Stomach smooth muscle (tissue), 2 donors: ENCODE measurements around the gene UCN3.

Experiments
- H3K27ac ChIP-seq: one replicate; pipeline ENCODE4 v1.7.0; 2013; ENCODE audit warnings: mild to moderate bottlenecking, low read length, inconsistent platforms
- H3K27me3 ChIP-seq, 2 donors: one replicate each; pipeline ENCODE4 v1.7.0; 2013; ENCODE audit warnings: low read length in 2 of 2; ENCODE audit not compliant: insufficient read depth in 2 of 2, control insufficient read depth in 1 of 2
- H3K36me3 ChIP-seq, 2 donors: one replicate each; pipeline ENCODE4 v1.7.0; 2013; ENCODE audit warnings: low read length in 2 of 2; ENCODE audit not compliant: control insufficient read depth in 2 of 2, insufficient read depth in 2 of 2
- H3K4me1 ChIP-seq: one replicate; pipeline ENCODE4 v1.7.0; 2013; ENCODE audit warnings: low read length; ENCODE audit not compliant: control insufficient read depth, insufficient read depth
- H3K4me3 ChIP-seq, 2 donors: one replicate each; pipeline ENCODE4 v1.7.0; 2013; ENCODE audit warnings: low read length in 2 of 2
- H3K9ac ChIP-seq, 2 donors: one replicate each; pipeline ENCODE4 v1.7.0; 2013; ENCODE audit warnings: low read length in 2 of 2, mild to moderate bottlenecking in 1 of 2
- H3K9me3 ChIP-seq, 2 donors: one replicate each; pipeline ENCODE4 v1.7.0; 2013; ENCODE audit warnings: low read length in 2 of 2; ENCODE audit not compliant: control insufficient read depth in 2 of 2
- donor health status: healthy.
- donor health status: Pancreatic carcinoma.

The UCN3 gene

GRCh38 chr10:5364890-5365338, at the start of gene UCN3:
Gene UCN3 (plus strand): TSS chr10:5364966. CDS start chr10:5373721, 8,755 bp downstream.
- H3K4me3 ChIP-seq, result no peak within 1 kb of the TSS
- H3K27ac ChIP-seq, result no peak within 1 kb of the TSS
- no peaks in the 10 kb centered on the region for H3K4me1 ChIP-seq
- H3K36me3 ChIP-seq, result no peaks in the 10 kb centered on the region
- H3K27me3 ChIP-seq, result peaks cover 21 to 28% of the 10 kb centered on the region in 2 donors
- H3K9ac ChIP-seq, result no peak within 1 kb of the TSS
- H3K9me3 ChIP-seq, result no peaks in the 10 kb centered on the region

DNA sequence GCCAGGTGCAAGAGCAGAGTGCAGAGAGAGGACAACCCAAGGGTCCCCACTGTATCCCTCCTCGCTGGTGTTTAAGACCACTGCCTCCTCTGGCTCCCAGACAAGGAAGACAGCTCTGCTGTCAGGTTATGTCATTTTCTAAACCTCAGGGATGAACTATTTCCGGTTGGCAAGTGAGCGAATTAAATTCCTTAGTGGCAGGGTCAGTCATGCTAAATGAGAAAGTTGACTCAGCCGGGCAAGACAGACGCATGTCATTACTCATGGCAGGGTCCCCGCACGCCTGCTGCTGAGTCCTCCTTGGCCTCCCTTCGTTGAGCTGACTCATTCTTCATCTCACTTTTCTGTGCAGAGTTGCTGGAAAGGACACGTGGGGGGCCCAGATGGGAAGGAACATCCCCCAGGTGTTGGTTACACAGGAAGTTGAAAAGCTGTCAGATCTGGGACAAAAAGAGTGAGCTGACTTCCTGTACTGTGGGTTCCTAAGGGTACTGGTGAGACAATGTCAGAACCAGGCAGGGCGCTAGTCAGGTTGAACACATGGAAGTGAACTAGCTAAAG, 47.1 kb upstream of the UCN3 start:
- Histone ChIP-seq H3K4me3 (no peak overlapping the region), H3K9ac (no peak overlapping the region), H3K9me3 (peaks cover 0 to 3% of the 10 kb centered on the region in 2 donors), H3K27ac (no peak overlapping the region), H3K4me1 (no peaks in the 10 kb centered on the region), H3K36me3 (no peaks in the 10 kb centered on the region), H3K27me3 (peaks cover 0 to 2% of the 10 kb centered on the region in 2 donors)

DNA sequence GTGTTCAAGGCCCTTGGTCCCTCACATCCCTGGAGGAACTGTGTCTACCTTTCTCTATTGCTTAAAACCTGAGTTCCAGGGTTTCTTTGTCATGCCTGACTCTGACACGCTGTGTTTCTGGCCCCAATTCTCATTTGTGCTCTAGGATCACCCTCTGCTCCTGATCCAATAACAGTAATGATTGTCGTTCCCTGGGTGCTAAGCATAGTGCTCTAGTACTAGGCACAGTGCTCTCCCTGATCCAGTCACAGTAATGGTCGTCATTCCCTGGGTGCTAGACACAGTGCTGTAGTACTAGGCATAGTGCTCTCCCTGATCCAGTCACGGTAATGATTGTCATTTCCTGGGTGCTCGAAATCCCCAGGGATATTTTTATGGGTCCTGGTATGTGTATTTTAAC, 46.6 kb upstream of the UCN3 start:
- Histone ChIP-seq H3K36me3 (no peaks in the 10 kb centered on the region), H3K4me1 (no peaks in the 10 kb centered on the region), H3K9ac (no peak overlapping the region), H3K9me3 (peaks cover 0 to 3% of the 10 kb centered on the region in 2 donors), H3K4me3 (no peak overlapping the region), H3K27ac (no peak overlapping the region), H3K27me3 (peaks cover 0 to 2% of the 10 kb centered on the region in 2 donors)

DNA sequence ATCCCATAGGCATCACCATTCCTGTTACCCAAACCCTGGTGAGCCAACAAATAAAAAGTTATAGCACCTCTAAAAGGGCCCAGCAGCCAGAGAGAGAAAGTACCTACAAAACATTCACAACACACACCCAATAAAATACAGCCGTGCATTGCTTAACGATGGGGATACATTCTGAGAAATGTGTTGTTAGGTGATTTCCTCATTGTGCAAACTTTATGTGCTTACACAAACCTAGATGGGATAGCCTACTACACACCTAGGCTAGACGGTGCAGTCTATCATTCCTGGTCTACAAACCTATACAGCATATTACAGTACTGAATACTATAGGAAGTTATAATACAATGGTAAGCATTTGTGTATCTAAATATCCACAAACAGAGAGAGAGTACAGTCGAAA, 44.9 kb upstream of the UCN3 start:
- H3K36me3 ChIP-seq, result no peaks in the 10 kb centered on the region
- H3K9me3 ChIP-seq, result peaks cover 0 to 3% of the 10 kb centered on the region in 2 donors
- no peaks in the 10 kb centered on the region for H3K4me1 ChIP-seq
- H3K27me3 ChIP-seq, result peaks cover 0 to 3% of the 10 kb centered on the region in 2 donors
- no peak overlapping the region for H3K27ac ChIP-seq
- no peak overlapping the region for H3K4me3 ChIP-seq
- H3K9ac ChIP-seq, result no peak overlapping the region

GRCh38 chr10:5321273-5321672, 43.5 kb upstream of the UCN3 start:
- Histone ChIP-seq H3K4me1 (no peaks in the 10 kb centered on the region), H3K27ac (no peak overlapping the region), H3K36me3 (no peaks in the 10 kb centered on the region), H3K9ac (no peak overlapping the region), H3K9me3 (peaks cover 1 to 3% of the 10 kb centered on the region in 2 donors), H3K4me3 (no peak overlapping the region), H3K27me3 (peaks cover 0 to 3% of the 10 kb centered on the region in 2 donors)

DNA sequence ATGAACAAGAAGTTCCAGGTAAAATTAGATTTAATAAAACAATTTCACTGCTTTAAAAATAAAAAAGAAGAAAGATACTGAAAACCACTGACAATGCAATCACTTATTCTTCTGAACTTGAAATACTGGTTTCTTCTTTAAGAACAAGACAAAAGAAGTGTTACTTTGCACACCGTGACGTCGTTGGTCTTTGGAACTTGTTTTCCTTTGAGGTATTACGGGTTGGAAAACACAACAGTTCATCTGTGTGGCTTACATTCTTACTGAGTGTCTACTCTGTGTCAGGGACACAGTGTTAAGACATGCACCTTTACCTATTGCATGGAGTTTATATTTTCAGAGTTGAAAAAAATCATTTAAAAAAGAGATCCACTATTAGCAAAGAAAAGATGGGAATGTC, 41.3 kb upstream of the UCN3 start:
- Histone ChIP-seq H3K36me3 (no peaks in the 10 kb centered on the region), H3K9me3 (peaks cover 3% of the 10 kb centered on the region in 2 donors), H3K4me1 (no peaks in the 10 kb centered on the region), H3K9ac (no peak overlapping the region), H3K27me3 (peaks cover 0 to 3% of the 10 kb centered on the region in 2 donors), H3K27ac (no peak overlapping the region), H3K4me3 (no peak overlapping the region)

DNA sequence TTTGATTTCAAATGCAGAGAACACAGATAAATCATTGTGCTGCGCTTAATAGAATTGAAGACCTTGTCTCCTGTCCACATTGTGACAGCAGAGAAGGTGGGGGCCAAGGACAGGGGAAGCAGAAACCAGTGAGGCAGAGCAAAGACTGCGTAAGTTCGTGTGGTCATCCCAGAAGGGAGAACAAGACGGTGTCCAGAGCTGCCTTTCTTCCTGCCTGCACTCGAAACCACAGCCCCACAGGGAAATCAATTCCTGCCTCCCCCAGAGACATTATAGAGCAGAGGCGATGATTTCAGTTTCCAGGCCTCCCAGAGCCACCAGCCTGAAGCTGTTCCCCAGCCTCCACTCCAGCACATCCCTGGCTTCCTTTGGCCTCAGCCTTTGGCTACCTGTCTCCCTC, 39.7 kb upstream of the UCN3 start:
- no peaks in the 10 kb centered on the region for H3K36me3 ChIP-seq
- no peak overlapping the region for H3K9ac ChIP-seq

GRCh38 chr10:5334196-5334880, 30.4 kb upstream of the UCN3 start:
- no peaks in the 10 kb centered on the region for H3K36me3 ChIP-seq

More for the DNA sequence above, 39.7 kb upstream of the UCN3 start:
- Histone ChIP-seq H3K9me3 (peaks cover under 1 to 3% of the 10 kb centered on the region in 2 donors), H3K27me3 (peaks cover 2 to 3% of the 10 kb centered on the region in 2 donors), H3K4me1 (no peaks in the 10 kb centered on the region), H3K4me3 (no peak overlapping the region), H3K27ac (no peak overlapping the region)

DNA sequence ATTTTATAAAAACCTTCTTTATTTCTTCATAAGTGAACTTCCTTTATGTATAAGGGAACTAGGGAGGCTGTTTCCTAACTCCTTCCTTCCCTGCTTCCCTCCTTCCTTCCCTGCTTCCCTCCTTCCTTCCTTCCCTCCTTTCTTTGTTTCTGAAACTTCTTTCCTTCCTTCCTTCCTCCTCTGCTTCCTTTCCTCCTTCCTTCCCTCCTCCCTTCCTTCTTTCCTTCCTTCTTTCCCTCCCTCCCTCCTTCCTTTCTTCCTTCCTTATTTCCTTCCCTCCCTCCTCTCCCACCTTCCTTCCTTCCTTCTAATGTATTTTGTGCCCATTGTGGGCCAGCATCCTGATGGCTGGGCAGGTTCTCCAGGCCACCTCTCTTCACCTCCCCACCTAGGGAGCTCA, 26.8 kb upstream of the UCN3 start:
- H3K9ac ChIP-seq, result no peak overlapping the region
- no peaks in the 10 kb centered on the region for H3K36me3 ChIP-seq
- H3K9me3 ChIP-seq, result no peaks in the 10 kb centered on the region
- no peak overlapping the region for H3K27ac ChIP-seq
- H3K27me3 ChIP-seq, result peaks cover 0 to 9% of the 10 kb centered on the region in 2 donors
- H3K4me3 ChIP-seq, result no peak overlapping the region
- no peaks in the 10 kb centered on the region for H3K4me1 ChIP-seq

More at GRCh38 chr10:5334196-5334880, 30.4 kb upstream of the UCN3 start:
- Histone ChIP-seq H3K4me3 (no peak overlapping the region), H3K4me1 (no peaks in the 10 kb centered on the region), H3K9me3 (no peaks in the 10 kb centered on the region), H3K9ac (no peak overlapping the region), H3K27me3 (peaks cover 0 to 11% of the 10 kb centered on the region in 2 donors), H3K27ac (no peak overlapping the region)

- Histone ChIP-seq H3K27me3 (no peaks in the 10 kb centered on the region), H3K4me3 (no peak overlapping the region), H3K4me1 (no peaks in the 10 kb centered on the region), H3K9ac (no peak overlapping the region), H3K36me3 (no peaks in the 10 kb centered on the region), H3K9me3 (no peaks in the 10 kb centered on the region), H3K27ac (no peak overlapping the region)
These were observed 21.7 kb upstream of the UCN3 start for GRCh38 chr10:5343092-5343491.

DNA sequence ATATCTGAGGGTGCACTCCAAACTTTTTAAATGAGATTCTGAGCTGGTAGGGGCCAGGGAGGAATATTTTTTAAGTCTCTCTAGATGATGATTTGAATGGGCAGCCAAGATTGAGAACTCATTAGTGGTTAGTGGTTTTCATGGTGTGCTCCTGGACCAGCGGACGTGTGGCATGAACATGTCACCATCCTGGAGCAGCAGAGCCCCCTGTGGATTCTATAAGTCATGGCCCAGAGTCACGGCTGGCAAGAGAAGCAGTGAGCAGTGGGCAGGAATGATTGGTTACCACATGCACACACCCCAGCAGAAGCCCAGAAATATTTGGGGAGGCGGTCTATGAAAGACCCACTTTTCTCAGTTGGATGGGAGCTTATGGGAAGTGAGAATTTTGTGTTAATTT, 21.2 kb upstream of the UCN3 start:
- Histone ChIP-seq H3K9me3 (no peaks in the 10 kb centered on the region), H3K36me3 (no peaks in the 10 kb centered on the region), H3K4me1 (no peaks in the 10 kb centered on the region), H3K9ac (no peak overlapping the region), H3K27ac (no peak overlapping the region), H3K4me3 (no peak overlapping the region), H3K27me3 (no peaks in the 10 kb centered on the region)
